ENCODE results near the gene PKN2.

DNA sequence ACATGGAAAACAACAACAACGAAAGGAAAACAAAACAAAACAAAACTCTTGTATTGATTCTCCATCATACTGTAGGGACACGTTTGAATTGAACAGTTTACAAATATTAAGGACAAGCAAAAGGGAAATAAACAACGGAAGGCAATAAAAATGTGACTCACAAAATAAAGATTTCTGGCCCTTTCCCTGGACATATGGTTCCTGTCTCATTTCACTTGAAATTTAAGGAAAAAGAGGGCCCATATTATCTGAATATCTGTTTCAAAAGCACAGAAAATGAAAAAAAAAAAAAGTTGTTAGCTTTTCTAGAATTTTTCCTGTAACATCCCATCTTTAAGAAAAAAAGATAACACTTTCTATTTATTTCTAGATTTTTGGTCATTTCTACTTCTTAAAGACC is 3.6 kb upstream of the PKN2 start:
- TF ChIP-seq POLR2A (IDR thresholded peaks at IDR 0.05) (no peak), POLR2AphosphoS5 (IDR thresholded peaks at IDR 0.05) (no peak), EP300 (IDR thresholded peaks at IDR 0.05; ENCODE audit: low read depth) (no peak)
- TF ChIP-seq, protein P1, sequence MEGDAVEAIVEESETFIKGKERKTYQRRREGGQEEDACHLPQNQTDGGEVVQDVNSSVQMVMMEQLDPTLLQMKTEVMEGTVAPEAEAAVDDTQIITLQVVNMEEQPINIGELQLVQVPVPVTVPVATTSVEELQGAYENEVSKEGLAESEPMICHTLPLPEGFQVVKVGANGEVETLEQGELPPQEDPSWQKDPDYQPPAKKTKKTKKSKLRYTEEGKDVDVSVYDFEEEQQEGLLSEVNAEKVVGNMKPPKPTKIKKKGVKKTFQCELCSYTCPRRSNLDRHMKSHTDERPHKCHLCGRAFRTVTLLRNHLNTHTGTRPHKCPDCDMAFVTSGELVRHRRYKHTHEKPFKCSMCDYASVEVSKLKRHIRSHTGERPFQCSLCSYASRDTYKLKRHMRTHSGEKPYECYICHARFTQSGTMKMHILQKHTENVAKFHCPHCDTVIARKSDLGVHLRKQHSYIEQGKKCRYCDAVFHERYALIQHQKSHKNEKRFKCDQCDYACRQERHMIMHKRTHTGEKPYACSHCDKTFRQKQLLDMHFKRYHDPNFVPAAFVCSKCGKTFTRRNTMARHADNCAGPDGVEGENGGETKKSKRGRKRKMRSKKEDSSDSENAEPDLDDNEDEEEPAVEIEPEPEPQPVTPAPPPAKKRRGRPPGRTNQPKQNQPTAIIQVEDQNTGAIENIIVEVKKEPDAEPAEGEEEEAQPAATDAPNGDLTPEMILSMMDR (IDR thresholded peaks at IDR 0.05) = no peak

Measured in transverse colon (tissue), 4 donors.